Right atrium auricular region (tissue), 2 donors: ENCODE measurements around the gene C19orf12. TPM values are rescaled to one million over a fixed set of nuclear protein-coding genes. Genes with fewer than 3 reads are reported as not detected.

Experiments
- DNase-seq: peaks from one replicate; pipeline ENCODE4 v3.0.0-alpha.2; 2019; ENCODE audit warnings: low spot score
- H3K27ac ChIP-seq, 2 donors: fragments of 200-600 bp; sonication (generic); 1 replicate in 1 of 2; 2 replicates in 1 of 2; pipeline ENCODE4 v1.5.1; 2016 to 2019
- H3K27me3 ChIP-seq, 2 donors: fragments of 200-600 bp; sonication (generic); one replicate each; pipeline versions ENCODE4 v1.5.1 to v1.6.0; 2017 to 2019
- H3K36me3 ChIP-seq: fragments of 200-600 bp; sonication (generic); one replicate; pipeline ENCODE4 v1.5.1; 2016
- H3K4me1 ChIP-seq, 2 donors: fragments of 200-600 bp; sonication (generic); one replicate each; pipeline versions ENCODE4 v1.5.1 to v1.6.0; 2017 to 2019
- H3K4me3 ChIP-seq, 2 donors: fragments of 200-600 bp; sonication (generic); 1 replicate in 1 of 2; 2 replicates in 1 of 2; pipeline ENCODE4 v1.5.1; 2017 to 2019; ENCODE audit warnings: mild to moderate bottlenecking in 1 of 2, moderate library complexity in 1 of 2
- H3K9me3 ChIP-seq, 2 donors: fragments of 200-600 bp; sonication (generic); one replicate each; pipeline ENCODE4 v1.5.1; 2019
- CTCF ChIP-seq, 2 donors: fragments of 200-600 bp; sonication (generic); IDR thresholded peaks; one replicate each; pipeline ENCODE4 v1.5.1; 2019; ENCODE audit warnings: antibody characterized with exemption in 2 of 2
- total RNA-seq, 2 donors: library from RNA; depleted of rRNA; stranded (reverse); fragments of >200 nt; gene quantifications; one replicate each; pipeline ENCODE4 v1.1.0, GENCODE V29; 2016

Gene C19orf12
- total RNA-seq, 2 donors from 2014 or later, result 47.9 to 61.4 TPM

GRCh38 chr19:29743681-29744080 lies 28.6 kb upstream of the C19orf12 start:
- TF ChIP-seq CTCF (IDR thresholded peaks at IDR 0.05), result no peak

DNA sequence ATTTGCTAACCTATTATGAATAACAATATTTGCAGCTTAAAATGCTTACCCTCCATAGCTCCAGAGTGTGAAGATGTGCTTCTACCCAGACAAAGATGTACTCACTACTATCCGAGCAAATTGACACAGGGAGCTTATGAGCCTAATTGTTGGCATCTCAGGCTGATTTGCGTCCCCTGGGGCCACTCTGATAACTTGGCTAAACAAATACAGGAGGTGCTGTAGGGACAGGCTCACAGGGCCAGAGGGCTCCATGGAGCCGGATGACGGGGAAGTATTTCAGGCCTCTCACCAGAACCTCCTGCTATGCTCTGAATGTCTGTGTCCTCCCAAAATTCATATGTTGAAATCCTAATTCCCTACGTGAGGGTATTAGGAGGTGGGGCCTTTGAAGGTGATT lies 26.7 kb upstream of the C19orf12 start:
- no peak for TF ChIP-seq CTCF (IDR thresholded peaks at IDR 0.05)
- Histone ChIP-seq H3K4me3 (no peak overlapping the region), H3K27ac (no peak overlapping the region), H3K27me3 (no peaks in the 10 kb centered on the region), H3K4me1 (no peaks in the 10 kb centered on the region), H3K36me3 (no peaks in the 10 kb centered on the region), H3K9me3 (no peaks in the 10 kb centered on the region)
- DNase-seq, result no peak

More at GRCh38 chr19:29743681-29744080, 28.6 kb upstream of the C19orf12 start:
- H3K27me3 ChIP-seq, result no peaks in the 10 kb centered on the region
- no peak overlapping the region for H3K27ac ChIP-seq
- no peak overlapping the region for H3K4me3 ChIP-seq
- H3K36me3 ChIP-seq, result no peaks in the 10 kb centered on the region
- no peaks in the 10 kb centered on the region for H3K4me1 ChIP-seq
- no peaks in the 10 kb centered on the region for H3K9me3 ChIP-seq
- DNase-seq, result no peak

- no peak for TF ChIP-seq CTCF (IDR thresholded peaks at IDR 0.05)
- Histone ChIP-seq H3K4me1 (no peaks in the 10 kb centered on the region), H3K4me3 (no peak overlapping the region), H3K9me3 (no peaks in the 10 kb centered on the region), H3K27me3 (no peaks in the 10 kb centered on the region), H3K27ac (no peak overlapping the region), H3K36me3 (no peaks in the 10 kb centered on the region)
- DNase-seq, result no peak
These were observed 26.2 kb upstream of the C19orf12 start for GRCh38 chr19:29741226-29741625.

DNA sequence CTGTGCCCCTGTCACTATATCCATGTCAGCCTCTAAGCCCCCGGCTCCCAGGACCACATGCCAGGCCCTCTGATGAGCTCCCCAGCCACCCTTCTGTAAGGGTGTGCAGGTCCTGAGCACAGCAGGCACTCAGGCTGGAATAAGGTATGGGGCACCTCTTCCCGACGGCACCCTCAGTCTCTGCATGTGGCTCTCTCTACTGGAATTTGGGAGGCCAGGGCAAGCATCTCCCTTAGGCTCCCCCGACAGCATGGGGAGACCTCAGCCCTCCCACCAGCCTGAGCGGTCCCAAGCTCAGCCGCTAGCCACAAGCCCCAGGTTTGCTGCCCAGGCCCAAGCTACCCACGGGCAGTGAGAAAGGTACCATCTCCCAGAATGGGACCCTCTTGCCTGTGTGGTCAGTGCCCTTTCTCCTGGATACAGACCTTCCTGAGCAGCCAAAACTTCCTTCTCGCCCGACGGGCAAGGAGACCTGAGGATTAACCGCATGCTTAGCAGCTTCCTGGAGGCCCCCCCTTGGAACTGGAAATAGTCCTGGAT lies 22.5 kb upstream of the C19orf12 start:
- Histone ChIP-seq H3K27ac (no peak overlapping the region), H3K4me3 (no peak overlapping the region), H3K36me3 (no peaks in the 10 kb centered on the region), H3K27me3 (no peaks in the 10 kb centered on the region), H3K4me1 (no peaks in the 10 kb centered on the region), H3K9me3 (no peaks in the 10 kb centered on the region)
- no peak for DNase-seq
- no peak for TF ChIP-seq CTCF (IDR thresholded peaks at IDR 0.05)

GRCh38 chr19:29735829-29736228 lies 20.8 kb upstream of the C19orf12 start:
- Histone ChIP-seq H3K4me1 (no peaks in the 10 kb centered on the region), H3K27ac (no peak overlapping the region), H3K9me3 (no peaks in the 10 kb centered on the region), H3K4me3 (no peak overlapping the region), H3K36me3 (no peaks in the 10 kb centered on the region), H3K27me3 (no peaks in the 10 kb centered on the region)
- no peak for DNase-seq
- TF ChIP-seq CTCF (IDR thresholded peaks at IDR 0.05), result no peak

- no peak for DNase-seq
- no peaks in the 10 kb centered on the region for H3K9me3 ChIP-seq
- H3K27ac ChIP-seq, result no peak overlapping the region
- no peak for TF ChIP-seq CTCF (IDR thresholded peaks at IDR 0.05)
- H3K36me3 ChIP-seq, result no peaks in the 10 kb centered on the region
- H3K27me3 ChIP-seq, result no peaks in the 10 kb centered on the region
- no peak overlapping the region for H3K4me3 ChIP-seq
- no peaks in the 10 kb centered on the region for H3K4me1 ChIP-seq
These were observed 16.3 kb upstream of the C19orf12 start for GRCh38 chr19:29731331-29731850.
